CD8-positive, alpha-beta memory T cell (primary cell): Measurements from ENCODE around the gene EMP3. TPM values are rescaled to one million over a fixed set of nuclear protein-coding genes. Genes with fewer than 3 reads are reported as not detected.
"Not testable (repeated sequence)": the region's sequence is repeated elsewhere in the genome, so short reads cannot be mapped to it uniquely, and the experiment has no call there.

Experiments used
- CTCF ChIA-PET: fragments of 350-600 bp; sonication (Branson Sonifier 250); formaldehyde crosslinking; loops from one replicate; lab custom pipeline; 2021; ENCODE audit warnings: antibody characterized with exemption; lab: Charles Lee
- POLR2A ChIA-PET: fragments of 350-600 bp; sonication (Branson Sonifier 250); formaldehyde crosslinking; loops from one replicate; lab custom pipeline; 2021; ENCODE audit warnings: antibody characterized with exemption; lab: Charles Lee
- DNase-seq, 5 donors: peaks; one replicate each; pipeline versions ENCODE4 v3.0.0 to v3.0.0-alpha.2; 2020 to 2022; ENCODE audit warnings: mixed read lengths in 1 of 5
- H3K27ac ChIP-seq: one replicate; pipeline ENCODE4 v1.7.0; 2013; ENCODE audit warnings: low read depth, mild to moderate bottlenecking, low read length, moderate library complexity
- H3K27me3 ChIP-seq: 2 replicates; pipeline ENCODE4 v1.7.0; 2013; ENCODE audit warnings: low read length, mild to moderate bottlenecking; ENCODE audit not compliant: insufficient read depth, poor library complexity, severe bottlenecking
- H3K36me3 ChIP-seq: 2 replicates; pipeline ENCODE4 v1.7.0; 2013; ENCODE audit warnings: mild to moderate bottlenecking, low read length, moderate library complexity; ENCODE audit not compliant: insufficient read depth
- H3K4me1 ChIP-seq: 2 replicates; pipeline ENCODE4 v1.7.0; 2013; ENCODE audit warnings: mild to moderate bottlenecking, low read length, moderate library complexity; ENCODE audit not compliant: insufficient read depth
- H3K4me3 ChIP-seq: 2 replicates; pipeline ENCODE4 v1.7.0; 2013; ENCODE audit warnings: mild to moderate bottlenecking, low read length
- H3K9me3 ChIP-seq: 2 replicates; pipeline ENCODE4 v1.7.0; 2013; ENCODE audit warnings: mild to moderate bottlenecking, low read length
- H3K27ac Mint-ChIP-seq, 8 donors: one replicate each; pipeline ENCODE4 v1.8.0; 2020 to 2021; ENCODE audit warnings: mixed read lengths in 8 of 8, mild to moderate bottlenecking in 6 of 8, inconsistent platforms in 3 of 8, moderate library complexity in 3 of 8
- H3K27me3 Mint-ChIP-seq, 2 donors: one replicate each; pipeline ENCODE4 v1.8.0; 2020 to 2021; ENCODE audit warnings: mixed read lengths in 2 of 2, mild to moderate bottlenecking in 1 of 2, moderate library complexity in 1 of 2
- H3K36me3 Mint-ChIP-seq, 3 donors: one replicate each; pipeline ENCODE4 v1.8.0; 2020 to 2021; ENCODE audit warnings: mixed read lengths in 3 of 3, inconsistent platforms in 1 of 3, mild to moderate bottlenecking in 1 of 3
- H3K4me1 Mint-ChIP-seq, 3 donors: one replicate each; pipeline ENCODE4 v1.8.0; 2020 to 2021; ENCODE audit warnings: mixed read lengths in 3 of 3, inconsistent platforms in 1 of 3, mild to moderate bottlenecking in 1 of 3
- H3K4me3 Mint-ChIP-seq, 7 donors: one replicate each; pipeline ENCODE4 v1.8.0; 2020 to 2021; ENCODE audit warnings: mixed read lengths in 7 of 7, mild to moderate bottlenecking in 6 of 7, moderate library complexity in 4 of 7, inconsistent platforms in 2 of 7
- H3K9me3 Mint-ChIP-seq, 5 donors: one replicate each; pipeline ENCODE4 v1.8.0; 2020 to 2022; ENCODE audit warnings: mixed read lengths in 5 of 5, mild to moderate bottlenecking in 3 of 5, moderate library complexity in 2 of 5, inconsistent platforms in 1 of 5
- polyA plus RNA-seq: library from polyadenylated mRNA; unstranded; fragments of 300-500 nt; fragmentation: Illumina TruSeq; gene quantifications from one replicate; pipeline ENCODE4 v1.2.3, GENCODE V29; 2021
- total RNA-seq, 2 experiments: library from RNA; stranded (reverse); gene quantifications; one replicate each; pipeline ENCODE4 v1.2.3, GENCODE V29; 2021

EMP3 gene
- total and polyA plus RNA-seq, 3 experiments from 2014 or later: 273 to 1,041 (median 278) TPM

DNA sequence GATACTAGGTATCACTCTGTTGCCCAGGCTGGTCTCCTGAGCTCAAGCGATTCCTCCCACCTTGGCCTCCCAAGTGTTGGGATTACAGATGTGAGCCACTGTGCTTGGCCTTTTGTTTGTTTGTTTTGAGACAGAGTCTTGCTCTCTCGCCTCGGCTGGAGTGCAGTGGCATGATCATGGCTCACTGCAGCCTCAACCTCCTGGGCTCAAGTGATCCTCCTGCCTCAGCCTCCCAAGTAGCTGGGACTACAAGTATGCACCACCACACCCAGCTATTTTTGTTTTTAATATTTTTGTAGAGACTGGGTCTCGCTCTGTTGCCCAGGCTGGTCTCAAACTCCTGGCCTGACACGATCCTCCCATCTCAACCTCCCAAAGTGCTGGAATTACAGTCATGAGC lies 46.4 kb downstream of the EMP3 start:
- CTCF ChIA-PET: interaction anchor here (1.0 kb wide), 1 partner anchor 20 kb away, joined by 3 read pairs; the partner anchor contains the start of gene KDELR1
- not testable (repeated sequence) for H3K9me3 ChIP-seq, H3K9me3 Mint-ChIP-seq, DNase-seq, H3K27me3 Mint-ChIP-seq, H3K27me3 ChIP-seq, H3K4me3 Mint-ChIP-seq, H3K4me1 Mint-ChIP-seq, H3K4me1 ChIP-seq, H3K27ac Mint-ChIP-seq, H3K36me3 ChIP-seq, H3K4me3 ChIP-seq, H3K27ac ChIP-seq, H3K36me3 Mint-ChIP-seq
- POLR2A ChIA-PET: interaction anchor here (0.7 kb wide), 1 partner anchor 11 kb away, joined by 4 read pairs; no protein-coding TSS in a partner anchor

DNA sequence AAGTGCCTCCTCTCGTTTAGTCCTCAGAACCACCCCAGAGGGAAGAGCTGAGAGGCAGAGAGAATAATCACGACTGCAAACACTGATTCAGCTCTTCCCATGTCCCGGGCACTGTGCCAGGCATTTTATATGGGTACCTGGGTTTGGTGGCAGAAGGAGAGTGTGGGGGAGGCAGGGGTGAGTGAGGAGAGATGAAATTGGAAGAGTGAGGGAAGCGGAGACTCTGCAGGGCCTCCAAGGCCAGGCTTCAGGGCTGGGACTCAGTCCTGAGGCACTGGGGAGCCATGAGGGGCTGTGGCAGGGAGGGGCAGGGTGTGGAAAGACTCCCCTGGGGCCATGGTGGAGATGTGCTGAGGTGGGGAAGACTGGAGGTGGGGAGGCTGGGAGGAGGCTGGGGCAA lies 47.6 kb downstream of the EMP3 start:
- Mint-ChIP-seq H3K27ac (no peak overlapping the region), H3K9me3 (no peaks in the 10 kb centered on the region), H3K36me3 (no peaks in the 10 kb centered on the region), H3K4me3 (no peak overlapping the region), H3K4me1 (no peaks in the 10 kb centered on the region), H3K27me3 (no peaks in the 10 kb centered on the region)
- Histone ChIP-seq H3K27ac (no peak overlapping the region), H3K36me3 (no peaks in the 10 kb centered on the region), H3K27me3 (no peaks in the 10 kb centered on the region), H3K4me1 (no peaks in the 10 kb centered on the region), H3K4me3 (no peak overlapping the region), H3K9me3 (no peaks in the 10 kb centered on the region)
- no peak for DNase-seq
- ChIA-PET POLR2A (no interaction called here), CTCF (no interaction called here)

DNA sequence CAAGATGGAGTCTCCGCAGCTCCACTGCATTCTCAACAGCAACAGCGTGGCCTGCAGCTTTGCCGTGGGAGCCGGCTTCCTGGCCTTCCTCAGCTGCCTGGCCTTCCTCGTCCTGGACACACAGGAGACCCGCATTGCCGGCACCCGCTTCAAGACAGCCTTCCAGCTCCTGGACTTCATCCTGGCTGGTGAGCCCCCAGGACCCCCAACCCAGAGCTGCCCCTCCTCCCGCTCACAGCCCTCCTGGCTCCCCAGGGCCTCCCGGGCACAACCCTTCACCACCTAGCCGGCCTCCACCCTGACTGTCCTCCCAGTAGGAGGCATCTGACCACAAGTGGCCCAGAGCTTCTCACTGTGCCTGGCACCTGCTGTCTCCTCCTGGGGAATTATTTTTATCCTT lies 48.2 kb downstream of the EMP3 start:
- H3K4me1 ChIP-seq: no peaks in the 10 kb centered on the region
- H3K4me3 ChIP-seq: no peak overlapping the region
- Mint-ChIP-seq H3K9me3 (no peaks in the 10 kb centered on the region), H3K4me1 (no peaks in the 10 kb centered on the region), H3K4me3 (no peak overlapping the region), H3K27ac (no peak overlapping the region), H3K36me3 (no peaks in the 10 kb centered on the region), H3K27me3 (no peaks in the 10 kb centered on the region)
- no peaks in the 10 kb centered on the region for H3K36me3 ChIP-seq
- ChIA-PET CTCF (interaction anchor here (1.0 kb wide), 1 partner anchor 18 kb away, joined by 3 read pairs; the partner anchor contains the start of gene KDELR1), POLR2A (no interaction called here)
- H3K9me3 ChIP-seq: no peaks in the 10 kb centered on the region
- no peak for DNase-seq
- H3K27ac ChIP-seq: no peak overlapping the region
- no peaks in the 10 kb centered on the region for H3K27me3 ChIP-seq

DNA sequence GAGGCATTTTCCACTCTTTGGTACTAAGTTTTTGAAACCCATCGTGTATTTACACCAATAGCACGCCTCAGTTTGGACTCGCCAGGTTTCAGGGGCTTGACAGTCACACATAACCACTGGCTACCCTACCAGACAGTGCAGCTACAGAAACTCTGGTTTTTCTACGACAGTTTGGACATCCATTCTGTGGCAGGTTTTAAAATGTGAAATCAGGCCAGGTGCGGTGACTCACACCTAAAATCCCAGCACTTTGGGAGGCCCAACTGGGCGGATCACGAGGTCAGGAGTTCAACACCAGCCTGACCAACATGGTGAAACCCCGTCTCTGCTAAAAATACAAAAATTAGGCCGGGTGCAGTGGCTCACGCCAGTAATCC lies 52.8 kb downstream of the EMP3 start:
- Histone ChIP-seq H3K4me3 (no peak overlapping the region), H3K27ac (no peak overlapping the region), H3K9me3 (no peaks in the 10 kb centered on the region), H3K36me3 (no peaks in the 10 kb centered on the region), H3K4me1 (no peaks in the 10 kb centered on the region), H3K27me3 (no peaks in the 10 kb centered on the region)
- no peaks in the 10 kb centered on the region for H3K27me3 Mint-ChIP-seq
- POLR2A ChIA-PET: interaction anchor here (0.6 kb wide), 1 partner anchor 679 kb away, joined by 8 read pairs; no protein-coding TSS in a partner anchor
- no peak overlapping the region for H3K27ac Mint-ChIP-seq
- DNase-seq: no peak
- CTCF ChIA-PET: no interaction called here
- no peaks in the 10 kb centered on the region for H3K9me3 Mint-ChIP-seq
- no peaks in the 10 kb centered on the region for H3K4me1 Mint-ChIP-seq
- no peak overlapping the region for H3K4me3 Mint-ChIP-seq
- H3K36me3 Mint-ChIP-seq: peaks cover 3 to 18% (median 3%) of the 10 kb centered on the region in 3 donors

DNA sequence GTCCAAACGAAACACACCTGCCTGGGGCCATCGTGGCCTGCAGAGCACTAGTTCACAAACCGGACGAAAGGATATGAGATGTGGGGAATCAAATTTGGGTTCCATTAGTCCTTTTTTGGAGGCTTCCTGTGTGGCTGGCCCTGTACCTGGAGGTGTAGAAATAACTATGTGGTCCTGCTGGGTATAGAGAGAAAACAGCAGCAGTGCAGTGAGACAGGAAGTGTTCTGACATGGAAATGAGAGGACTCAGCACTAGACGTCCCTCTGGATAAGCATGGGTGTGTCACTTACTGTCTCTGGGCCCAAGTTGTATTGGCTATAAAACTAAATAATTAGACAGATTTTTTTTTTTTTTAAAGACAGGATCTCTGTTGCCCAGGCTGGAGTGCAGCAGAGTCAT lies 53.7 kb downstream of the EMP3 start:
- Histone ChIP-seq H3K4me1 (no peaks in the 10 kb centered on the region), H3K27me3 (no peaks in the 10 kb centered on the region), H3K9me3 (no peaks in the 10 kb centered on the region), H3K36me3 (peaks cover 2% of the 10 kb centered on the region), H3K27ac (no peak overlapping the region), H3K4me3 (no peak overlapping the region)
- Mint-ChIP-seq H3K9me3 (no peaks in the 10 kb centered on the region), H3K4me3 (no peak overlapping the region), H3K27me3 (no peaks in the 10 kb centered on the region), H3K36me3 (peaks cover 3 to 26% (median 4%) of the 10 kb centered on the region in 3 donors), H3K27ac (no peak overlapping the region), H3K4me1 (no peaks in the 10 kb centered on the region)
- ChIA-PET POLR2A (interaction anchor here (0.6 kb wide), 1 partner anchor 680 kb away, joined by 8 read pairs; no protein-coding TSS in a partner anchor), CTCF (interaction anchor here (0.7 kb wide), 1 partner anchor 112 kb away, joined by 3 read pairs; no protein-coding TSS in a partner anchor)
- DNase-seq: no peak

Other genes starting within 250 kb of the EMP3 start
- 1 to 10 TPM; 1.7 to 2.6 TPM for gene PLA2G4C, start 214.7 kb upstream of the EMP3 start, total RNA-seq
- gene PLA2G4C, start 214.7 kb upstream of the EMP3 start, polyA plus RNA-seq: not detected
- gene LIG1, start 155.2 kb upstream of the EMP3 start, total RNA-seq: 100 to 1,000 TPM; 129 to 135 TPM
- gene LIG1, start 155.2 kb upstream of the EMP3 start, polyA plus RNA-seq: 24.1 TPM
- gene ZSWIM9, start 154.9 kb upstream of the EMP3 start, total RNA-seq: 1 to 10 TPM; 6.4 to 7.4 TPM
- 1.9 TPM for gene ZSWIM9, start 154.9 kb upstream of the EMP3 start, polyA plus RNA-seq
- 100 to 1,000 TPM; 132 TPM for gene CARD8, start 69.6 kb upstream of the EMP3 start, total RNA-seq
- gene CARD8, start 69.6 kb upstream of the EMP3 start, polyA plus RNA-seq: 95.8 TPM
- under 1 TPM in 1 of 2 experiments, not detected in 1; 0.13 TPM for gene ZNF114, start 55.5 kb upstream of the EMP3 start, total RNA-seq
- not detected for gene ZNF114, start 55.5 kb upstream of the EMP3 start, polyA plus RNA-seq
- 10 to 100 TPM; 11.4 to 15.8 TPM for gene TMEM143, start 38.4 kb downstream of the EMP3 start, total RNA-seq
- gene TMEM143, start 38.4 kb downstream of the EMP3 start, polyA plus RNA-seq: 9.2 TPM
- not detected for gene SYNGR4, start 38.8 kb downstream of the EMP3 start, total RNA-seq
- not detected for gene SYNGR4, start 38.8 kb downstream of the EMP3 start, polyA plus RNA-seq
- 10 to 100 TPM; 78.7 to 82.9 TPM for gene KDELR1, start 66.0 kb downstream of the EMP3 start, total RNA-seq
- 32.5 TPM for gene KDELR1, start 66.0 kb downstream of the EMP3 start, polyA plus RNA-seq
- gene GRIN2D, start 68.1 kb downstream of the EMP3 start, total RNA-seq: under 1 TPM; 0.13 to 0.26 TPM
- 0.05 TPM for gene GRIN2D, start 68.1 kb downstream of the EMP3 start, polyA plus RNA-seq
- 100 to 1,000 TPM; 105 to 107 TPM for gene GRWD1, start 120.4 kb downstream of the EMP3 start, total RNA-seq
- gene GRWD1, start 120.4 kb downstream of the EMP3 start, polyA plus RNA-seq: 45.6 TPM
- gene KCNJ14, start 130.0 kb downstream of the EMP3 start, total RNA-seq: 1 to 10 TPM; 1.8 to 2.0 TPM
- gene KCNJ14, start 130.0 kb downstream of the EMP3 start, polyA plus RNA-seq: 0.12 TPM
- gene CYTH2, start 143.8 kb downstream of the EMP3 start, total RNA-seq: 10 to 100 TPM; 30.7 to 33.3 TPM
- gene CYTH2, start 143.8 kb downstream of the EMP3 start, polyA plus RNA-seq: 34.8 TPM
- gene LMTK3, start 186.3 kb downstream of the EMP3 start, total RNA-seq: 1 to 10 TPM; 4.6 to 4.7 TPM
- gene LMTK3, start 186.3 kb downstream of the EMP3 start, polyA plus RNA-seq: not detected
- not detected for gene SULT2B1, start 226.6 kb downstream of the EMP3 start, total RNA-seq
- not detected for gene SULT2B1, start 226.6 kb downstream of the EMP3 start, polyA plus RNA-seq